GM21528 (cell line): ENCODE measurements around the gene MLST8.
"Not testable (repeated sequence)": the region's sequence is repeated elsewhere in the genome, so short reads cannot be mapped to it uniquely, and the experiment has no call there.

ENCODE experiments used
- ATAC-seq: cut with Tn5 transposase; IDR thresholded peaks from one replicate; pipeline ENCODE4 v1.9.1; 2021; ENCODE audit warnings: mild to moderate bottlenecking, moderate library complexity; ENCODE audit not compliant: unreplicated experiment, low FRiP score

The MLST8 gene

GRCh38 chr16:2229091-2229490, 23.8 kb downstream of the MLST8 start:
- ATAC-seq: no peak

GRCh38 chr16:2229632-2230250, 24.5 kb downstream of the MLST8 start:
- ATAC-seq: no peak

- ATAC-seq: no peak
Observed at GRCh38 chr16:2230376-2230775, 25.1 kb downstream of the MLST8 start.

- ATAC-seq: no peak
Observed at GRCh38 chr16:2231016-2231931, 26.0 kb downstream of the MLST8 start.

- no peak for ATAC-seq
Observed at GRCh38 chr16:2232094-2232990, 27.1 kb downstream of the MLST8 start.

- ATAC-seq: no peak
Observed at GRCh38 chr16:2233046-2233775, 28.0 kb downstream of the MLST8 start.

- ATAC-seq: no peak
Observed at GRCh38 chr16:2233872-2234812, 28.9 kb downstream of the MLST8 start.

GRCh38 chr16:2234813-2235170, 29.5 kb downstream of the MLST8 start:
- ATAC-seq: no peak

GRCh38 chr16:2235234-2235651, 30.0 kb downstream of the MLST8 start:
- no peak for ATAC-seq

- ATAC-seq: no peak
Observed at GRCh38 chr16:2235695-2236336, 30.6 kb downstream of the MLST8 start.

- ATAC-seq: no peak
Observed at GRCh38 chr16:2236337-2237101, 31.3 kb downstream of the MLST8 start, which contains the start of gene DNASE1L2. TSS of gene DNASE1L2 (plus strand) at chr16:2236444. CDS start at chr16:2236817, 373 bp downstream.

GRCh38 chr16:2237102-2237482, 31.8 kb downstream of the MLST8 start:
- ATAC-seq: no peak

- ATAC-seq: no peak
Observed at GRCh38 chr16:2237493-2238149, 32.4 kb downstream of the MLST8 start.

GRCh38 chr16:2238150-2238837, 33.0 kb downstream of the MLST8 start:
- no peak for ATAC-seq

- no peak for ATAC-seq
Observed at GRCh38 chr16:2238838-2239675, 33.8 kb downstream of the MLST8 start.

- ATAC-seq: not testable (repeated sequence)
Observed at GRCh38 chr16:2240331-2240730, 35.1 kb downstream of the MLST8 start.
